Activated CD4-positive, alpha-beta memory T cell treated with anti-CD3 and anti-CD28 coated beads, Interleukin-2, amount 10 ng/mL, durations not matched to agents 7 days and 5 days (primary cell): Measurements from ENCODE around the gene EHD4. TPM values are rescaled to one million over a fixed set of nuclear protein-coding genes. Genes with fewer than 3 reads are reported as not detected.

ENCODE experiments used
- CTCF ChIA-PET: fragments of 350-600 bp; sonication (Branson Sonifier 250); formaldehyde crosslinking; loops from one replicate; lab custom pipeline; 2021; ENCODE audit warnings: antibody characterized with exemption, inconsistent platforms; lab: Charles Lee
- POLR2A ChIA-PET: fragments of 350-600 bp; sonication (Branson Sonifier 250); formaldehyde crosslinking; loops from one replicate; lab custom pipeline; 2021; ENCODE audit warnings: antibody characterized with exemption; lab: Charles Lee
- DNase-seq: peaks from one replicate; pipeline ENCODE4 v3.0.0-alpha.2; 2020
- H3K27ac Mint-ChIP-seq: one replicate; pipeline ENCODE4 v1.8.0; 2021; ENCODE audit warnings: mild to moderate bottlenecking, mixed read lengths
- H3K27me3 Mint-ChIP-seq: one replicate; pipeline ENCODE4 v1.8.0; 2021; ENCODE audit warnings: mixed read lengths
- H3K36me3 Mint-ChIP-seq: one replicate; pipeline ENCODE4 v1.8.0; 2021; ENCODE audit warnings: low read depth, mixed read lengths
- H3K4me1 Mint-ChIP-seq: one replicate; pipeline ENCODE4 v1.8.0; 2021; ENCODE audit warnings: mixed read lengths
- H3K4me3 Mint-ChIP-seq: one replicate; pipeline ENCODE4 v1.8.0; 2021; ENCODE audit warnings: mild to moderate bottlenecking, mixed read lengths
- H3K9me3 Mint-ChIP-seq: one replicate; pipeline ENCODE4 v1.8.0; 2021; ENCODE audit warnings: mixed read lengths
- total RNA-seq, 2 experiments: library from RNA; stranded (reverse); gene quantifications; one replicate each; pipeline ENCODE4 v1.2.3, GENCODE V29; 2021

The EHD4 gene
- total RNA-seq, 2 experiments from 2014 or later: 25.0 to 25.3 TPM

DNA sequence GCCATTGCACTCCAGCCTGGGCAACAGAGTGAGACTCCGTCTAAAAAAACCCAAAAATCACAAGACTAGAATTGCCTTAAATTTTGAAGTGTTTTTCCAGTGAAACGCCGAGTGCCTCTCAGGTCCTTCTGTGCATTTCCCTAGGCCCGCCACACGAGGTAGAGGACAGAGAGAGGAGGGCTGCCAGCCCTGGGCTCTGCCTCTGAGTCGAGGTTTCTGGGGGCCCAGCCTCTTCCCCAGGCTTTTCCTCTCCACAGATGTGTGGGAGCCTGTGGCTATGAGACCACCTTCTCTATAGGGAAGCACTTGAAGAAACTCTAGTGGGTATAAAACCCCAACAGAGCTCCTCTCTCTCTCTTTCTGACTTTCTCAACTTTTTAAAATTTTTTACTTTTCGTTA is 10.9 kb upstream of the EHD4 start:
- POLR2A ChIA-PET: interaction anchor here (0.9 to 3.3 kb wide), 4 partner anchors 11 to 88 kb away, joined by 3 to 10 read pairs (median 4); partner anchors contain the start of gene EHD4
- DNase-seq: no peak
- Mint-ChIP-seq H3K36me3 (no peaks in the 10 kb centered on the region), H3K27me3 (no peaks in the 10 kb centered on the region), H3K4me3 (no peak overlapping the region), H3K27ac (no peak overlapping the region), H3K4me1 (peaks cover 39% of the 10 kb centered on the region), H3K9me3 (no peaks in the 10 kb centered on the region)
- CTCF ChIA-PET: no interaction called here

DNA sequence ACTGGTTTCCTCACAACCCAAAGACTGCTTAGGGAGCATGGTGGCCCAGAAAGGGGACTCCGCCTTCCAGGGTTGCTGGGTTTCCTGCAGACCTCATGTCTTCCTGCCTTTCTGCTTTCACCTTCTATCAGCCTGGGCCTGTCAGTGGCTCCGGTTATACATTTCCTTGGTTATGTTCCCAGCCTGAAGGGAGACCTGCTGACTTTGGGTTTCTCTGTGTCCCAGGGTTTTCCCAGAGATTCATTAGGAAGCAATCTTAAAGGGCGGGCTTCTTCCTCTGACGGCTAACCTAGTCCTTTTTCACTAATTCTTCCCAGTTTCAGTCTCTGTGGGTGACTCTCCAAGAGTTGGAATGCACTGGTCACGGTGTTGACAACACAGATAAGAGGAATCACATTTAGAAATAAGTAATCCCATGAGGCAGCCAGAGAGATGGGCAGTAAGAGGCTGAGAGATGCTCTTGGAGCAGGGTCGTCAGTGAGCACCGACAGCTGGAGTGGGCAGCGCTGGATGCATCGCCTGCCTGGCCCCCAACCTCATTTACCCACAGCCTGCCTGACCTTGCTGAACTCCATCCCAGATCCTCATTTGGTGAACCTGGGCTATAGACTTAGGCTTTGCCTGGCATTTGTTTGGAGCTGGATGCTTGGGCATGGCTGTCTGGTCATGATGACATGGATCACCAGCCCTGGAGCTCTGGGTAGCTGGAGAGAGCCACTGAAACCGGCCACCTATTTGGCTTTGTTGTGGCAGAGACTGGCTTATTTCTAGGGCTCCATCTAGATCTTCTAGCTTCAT is 10.0 kb upstream of the EHD4 start:
- no peaks in the 10 kb centered on the region for H3K9me3 Mint-ChIP-seq
- POLR2A ChIA-PET: interaction anchor here (1.0 to 3.3 kb wide), 2 partner anchors 10 to 11 kb away, joined by 3 to 34 read pairs; partner anchors contain the start of gene EHD4
- no peak for DNase-seq

DNA sequence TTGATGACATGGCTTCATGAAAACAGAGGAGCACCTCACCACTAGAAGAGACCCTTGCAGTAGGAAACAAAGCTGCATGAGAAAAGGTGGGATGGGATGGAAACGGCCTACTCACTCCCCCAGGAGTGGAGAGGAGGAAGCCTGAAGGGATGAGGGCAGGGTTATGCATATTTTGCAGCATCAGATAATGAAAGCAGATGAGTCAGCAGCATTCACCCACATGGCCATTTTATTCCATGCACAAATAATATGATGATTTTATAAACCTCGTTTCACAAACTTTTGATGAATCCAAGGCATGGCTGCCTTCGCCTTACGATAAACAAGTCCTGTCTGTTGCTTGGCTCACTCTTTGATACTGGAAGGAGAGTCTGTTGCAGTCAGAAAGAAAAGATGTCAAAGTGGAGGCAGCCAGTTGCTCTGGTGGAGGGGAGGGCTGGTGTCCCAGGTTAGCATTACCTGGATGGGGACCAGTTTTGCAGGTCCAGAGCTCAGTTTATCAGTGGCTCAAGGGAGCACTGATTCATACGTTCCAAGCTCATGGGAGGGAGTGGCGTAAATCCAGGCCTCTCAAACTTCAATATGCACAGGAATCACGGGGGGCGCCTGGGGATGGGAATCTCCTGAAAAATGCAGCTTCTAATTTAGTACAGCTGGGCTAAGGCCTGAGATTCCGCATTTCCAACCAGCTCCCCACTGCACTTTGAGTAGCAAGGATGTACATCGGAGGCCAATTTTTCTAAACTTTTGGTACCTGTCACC is 9.2 kb upstream of the EHD4 start:
- Mint-ChIP-seq H3K27me3 (peaks cover 6% of the 10 kb centered on the region), H3K4me3 (no peak overlapping the region), H3K27ac (peak overlapping the region; percentile 83), H3K9me3 (no peaks in the 10 kb centered on the region), H3K36me3 (no peaks in the 10 kb centered on the region), H3K4me1 (peaks cover 41% of the 10 kb centered on the region)
- DNase-seq: no peak
- ChIA-PET POLR2A (interaction anchor here (0.8 to 3.3 kb wide), 2 partner anchors 10 to 45 kb away, joined by 4 to 34 read pairs; partner anchors contain the start of gene EHD4), CTCF (interaction anchor here (0.7 to 1.2 kb wide), 3 partner anchors 9 to 208 kb away, joined by 3 read pairs; partner anchors contain the start of gene MAPKBP1)

More for the DNA sequence above, 10.0 kb upstream of the EHD4 start:
- H3K27me3 Mint-ChIP-seq: no peaks in the 10 kb centered on the region
- H3K4me1 Mint-ChIP-seq: peaks cover 41% of the 10 kb centered on the region
- CTCF ChIA-PET: interaction anchor here (1.2 kb wide), 1 partner anchor 208 kb away, joined by 3 read pairs; the partner anchor contains the start of gene MAPKBP1
- H3K27ac Mint-ChIP-seq: no peak overlapping the region
- H3K4me3 Mint-ChIP-seq: no peak overlapping the region
- H3K36me3 Mint-ChIP-seq: no peaks in the 10 kb centered on the region

DNA sequence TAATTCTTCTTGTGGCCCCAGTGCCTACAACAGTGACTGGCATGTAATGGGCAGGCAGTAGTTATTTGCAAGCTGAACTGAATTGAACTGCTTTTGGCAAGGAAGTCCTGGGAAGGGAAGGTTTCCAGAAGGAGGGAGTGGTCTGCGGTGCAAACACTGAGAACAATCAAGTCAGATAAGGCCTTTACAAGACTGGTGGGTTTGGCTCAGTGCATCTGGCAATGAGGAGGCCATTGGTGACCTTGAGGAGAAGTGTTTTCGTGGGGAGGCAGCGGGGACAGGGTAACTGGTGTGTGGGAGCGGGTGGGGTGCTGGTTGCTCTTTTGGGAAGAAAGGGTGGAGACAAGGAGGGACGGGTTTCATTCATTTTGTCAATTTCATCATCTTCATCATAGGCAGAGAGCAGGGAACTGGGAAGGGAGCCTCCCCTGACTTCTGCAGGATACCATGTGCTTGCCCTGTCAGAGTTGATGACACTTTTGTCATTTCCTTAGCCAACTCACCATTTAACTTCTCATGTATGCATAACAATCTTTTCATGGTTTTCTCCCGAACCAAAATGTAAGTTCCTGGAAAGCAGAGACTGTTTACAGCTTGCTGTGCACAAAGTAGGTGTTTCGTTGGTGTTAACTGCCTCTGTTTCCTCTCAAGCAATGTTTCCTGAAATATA is 8.4 kb upstream of the EHD4 start:
- ChIA-PET CTCF (interaction anchor here (0.9 to 1.2 kb wide), 2 partner anchors 18 to 207 kb away, joined by 3 read pairs; partner anchors contain the start of gene MAPKBP1), POLR2A (interaction anchor here (0.8 to 3.3 kb wide), 2 partner anchors 9 to 44 kb away, joined by 4 to 34 read pairs; partner anchors contain the start of gene EHD4)
- Mint-ChIP-seq H3K9me3 (no peaks in the 10 kb centered on the region), H3K4me1 (peaks cover 41% of the 10 kb centered on the region), H3K4me3 (no peak overlapping the region), H3K36me3 (no peaks in the 10 kb centered on the region), H3K27ac (peak overlapping the region; percentile 83), H3K27me3 (peaks cover 7% of the 10 kb centered on the region)
- no peak for DNase-seq

DNA sequence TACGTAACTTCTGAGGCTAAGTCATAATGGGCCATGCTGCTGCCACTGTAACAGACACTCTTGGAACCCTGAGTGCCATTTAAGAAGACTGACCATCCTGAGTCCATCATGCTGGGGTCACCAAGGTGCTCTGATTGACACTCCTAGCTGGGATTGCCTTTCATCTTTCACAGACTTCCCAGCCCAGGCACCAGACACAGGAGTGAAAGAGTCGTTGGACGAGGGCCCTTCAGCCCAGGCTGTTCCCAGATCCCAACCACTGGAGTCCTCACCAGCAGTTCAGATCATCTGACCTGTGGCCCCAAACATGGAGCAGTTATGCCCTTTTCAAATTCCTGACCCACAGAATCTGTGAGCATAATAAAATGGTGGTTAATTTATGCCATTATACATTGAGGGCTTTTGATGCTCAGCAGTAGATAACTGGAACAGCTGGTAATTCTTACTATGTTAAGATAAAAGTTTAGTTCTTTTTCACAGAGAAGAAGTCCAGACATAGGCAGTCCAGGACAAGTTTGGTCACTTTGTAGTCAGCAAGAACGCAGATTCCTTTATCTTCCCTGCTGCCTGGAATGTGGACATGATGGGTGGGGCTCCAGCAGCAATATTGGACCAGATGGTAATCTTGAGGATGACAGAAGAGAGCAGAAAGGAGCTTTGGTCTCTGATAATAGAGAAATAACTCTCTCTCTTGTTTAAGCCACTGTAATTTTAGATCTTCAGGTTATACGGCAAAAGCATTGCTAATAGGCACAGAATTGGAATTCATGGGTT is 7.3 kb upstream of the EHD4 start:
- H3K4me1 Mint-ChIP-seq: peaks cover 41% of the 10 kb centered on the region
- H3K36me3 Mint-ChIP-seq: no peaks in the 10 kb centered on the region
- CTCF ChIA-PET: interaction anchor here (1.7 to 2.1 kb wide), 2 partner anchors 10 to 205 kb away, joined by 3 to 6 read pairs; partner anchors contain the start of gene MAPKBP1
- H3K27me3 Mint-ChIP-seq: peaks cover 12% of the 10 kb centered on the region
- no peak overlapping the region for H3K4me3 Mint-ChIP-seq
- DNase-seq: no peak
- H3K9me3 Mint-ChIP-seq: no peaks in the 10 kb centered on the region
- peak overlapping the region; percentile 9 for H3K27ac Mint-ChIP-seq
- POLR2A ChIA-PET: interaction anchor here (1.4 to 3.3 kb wide), 2 partner anchors 8 to 9 kb away, joined by 3 to 34 read pairs; partner anchors contain the start of gene EHD4

DNA sequence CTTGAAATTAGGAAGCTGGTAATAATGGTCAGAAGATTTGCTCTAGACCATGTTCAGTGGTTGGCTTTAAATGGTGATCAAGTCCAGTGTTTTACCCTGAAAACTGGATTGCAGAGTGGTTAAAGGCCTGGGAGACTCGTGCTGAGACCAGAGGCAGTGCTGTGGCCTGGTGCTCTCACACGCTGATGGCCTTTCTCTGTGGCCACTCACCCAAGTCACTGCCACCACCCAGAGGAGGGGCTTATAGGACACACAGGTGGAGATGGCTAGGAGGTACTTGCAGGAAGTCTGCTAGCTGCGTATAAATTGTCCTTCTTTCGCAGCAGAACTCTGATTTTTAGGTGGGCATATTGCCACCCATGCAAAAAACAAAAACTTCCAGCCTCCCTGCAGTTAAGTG is 6.2 kb upstream of the EHD4 start:
- ChIA-PET CTCF (interaction anchor here (1.7 to 2.1 kb wide), 2 partner anchors 9 to 204 kb away, joined by 3 to 6 read pairs; partner anchors contain the start of gene MAPKBP1), POLR2A (interaction anchor here (1.4 kb wide), 1 partner anchor 10 kb away, joined by 3 read pairs; no protein-coding TSS in a partner anchor)
- Mint-ChIP-seq H3K27me3 (peaks cover 18% of the 10 kb centered on the region), H3K36me3 (no peaks in the 10 kb centered on the region), H3K4me3 (no peak overlapping the region), H3K4me1 (peaks cover 48% of the 10 kb centered on the region), H3K27ac (no peak overlapping the region), H3K9me3 (no peaks in the 10 kb centered on the region)
- no peak for DNase-seq

DNA sequence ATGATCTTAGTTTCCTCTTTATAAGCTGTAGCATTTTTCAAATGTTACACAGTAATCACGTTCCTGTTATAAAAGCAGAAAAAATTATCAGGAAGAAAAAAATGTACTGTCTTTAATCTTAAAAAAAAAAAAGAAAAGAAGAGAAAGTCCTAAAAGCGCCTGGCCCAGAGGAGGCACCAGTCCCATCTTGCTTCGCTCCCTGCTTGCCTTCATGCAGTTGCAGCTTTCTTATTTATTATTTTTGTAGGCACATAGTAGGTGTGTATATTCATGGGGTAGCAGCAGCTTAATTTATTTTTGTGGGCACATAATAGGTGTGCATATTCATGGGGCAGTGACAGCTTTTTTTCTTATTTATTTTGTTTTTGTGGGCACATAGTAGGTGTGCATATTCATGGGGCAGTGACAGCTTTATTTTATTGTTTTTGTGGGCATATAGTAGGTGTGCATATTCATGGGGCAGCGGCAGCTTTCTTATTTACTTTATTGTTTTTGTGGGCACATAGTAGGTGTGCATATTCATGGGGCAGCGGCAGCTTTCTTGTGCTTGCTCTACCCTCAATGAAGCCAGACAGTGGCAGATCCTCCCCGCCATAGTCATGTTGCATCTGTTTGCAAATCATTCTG is 5.5 kb upstream of the EHD4 start:
- no peaks in the 10 kb centered on the region for H3K9me3 Mint-ChIP-seq
- no peak overlapping the region for H3K4me3 Mint-ChIP-seq
- H3K27me3 Mint-ChIP-seq: peaks cover 18% of the 10 kb centered on the region
- DNase-seq: no peak
- POLR2A ChIA-PET: no interaction called here
- peaks cover 55% of the 10 kb centered on the region for H3K4me1 Mint-ChIP-seq
- H3K27ac Mint-ChIP-seq: no peak overlapping the region
- no peaks in the 10 kb centered on the region for H3K36me3 Mint-ChIP-seq
- CTCF ChIA-PET: interaction anchor here (1.3 to 2.1 kb wide), 2 partner anchors 12 to 204 kb away, joined by 5 to 6 read pairs; partner anchors contain the start of gene MAPKBP1

DNA sequence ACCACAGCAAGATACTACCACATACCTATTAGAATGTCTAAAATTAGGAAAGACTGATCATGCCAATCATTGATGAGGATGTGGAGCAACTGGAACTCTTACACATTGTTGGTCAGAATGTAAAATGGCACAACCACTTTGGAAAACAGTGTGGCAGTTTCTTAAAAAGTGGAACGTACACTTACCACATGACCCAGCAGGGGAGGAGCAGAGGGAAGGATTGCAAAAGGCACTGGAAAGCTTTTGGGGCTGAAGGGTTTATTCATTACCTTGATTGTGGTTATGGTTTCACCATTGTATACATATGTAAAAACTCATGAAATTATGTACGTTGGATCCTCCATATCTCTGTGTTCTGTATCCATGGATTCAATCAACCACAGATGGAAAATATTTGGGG is 3.3 kb upstream of the EHD4 start:
- H3K4me1 Mint-ChIP-seq: peaks cover 50% of the 10 kb centered on the region

DNA sequence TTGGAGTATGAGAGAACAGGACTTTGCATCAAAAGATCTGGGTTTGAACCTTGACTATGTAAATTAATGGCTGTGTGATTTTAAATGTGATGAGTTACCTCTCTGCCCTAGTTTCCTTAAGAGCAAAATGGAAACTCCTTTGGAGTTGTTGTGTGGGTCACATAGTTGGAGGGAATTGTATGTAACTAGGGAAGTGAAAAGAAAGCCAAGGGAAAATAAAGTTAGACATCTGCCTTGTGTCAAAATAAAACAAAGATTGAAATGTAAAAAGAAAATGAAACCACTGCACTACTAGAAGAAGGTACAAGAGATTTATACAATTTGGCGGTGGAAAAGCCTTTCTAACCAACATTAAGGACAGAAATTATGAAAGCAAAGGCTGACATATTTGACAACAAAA is 1.7 kb upstream of the EHD4 start:
- DNase-seq: no peak
- Mint-ChIP-seq H3K36me3 (peaks cover 2% of the 10 kb centered on the region), H3K9me3 (no peaks in the 10 kb centered on the region), H3K4me1 (peaks cover 50% of the 10 kb centered on the region), H3K4me3 (no peak overlapping the region), H3K27me3 (peaks cover 18% of the 10 kb centered on the region), H3K27ac (no peak overlapping the region)
- CTCF ChIA-PET: interaction anchor here (3.2 kb wide), 1 partner anchor 201 kb away, joined by 21 read pairs; the partner anchor contains the start of gene MAPKBP1
- POLR2A ChIA-PET: interaction anchor here (4.9 to 7.4 kb wide), 2 partner anchors 6 to 35 kb away, joined by 34 to 186 read pairs; no protein-coding TSS in a partner anchor

More for the DNA sequence above, 3.3 kb upstream of the EHD4 start:
- peaks cover 18% of the 10 kb centered on the region for H3K27me3 Mint-ChIP-seq
- POLR2A ChIA-PET: no interaction called here
- H3K9me3 Mint-ChIP-seq: no peaks in the 10 kb centered on the region
- no peak for DNase-seq
- no peaks in the 10 kb centered on the region for H3K36me3 Mint-ChIP-seq
- CTCF ChIA-PET: interaction anchor here (1.0 kb wide), 1 partner anchor 39 kb away, joined by 3 read pairs; no protein-coding TSS in a partner anchor
- no peak overlapping the region for H3K4me3 Mint-ChIP-seq
- H3K27ac Mint-ChIP-seq: no peak overlapping the region

DNA sequence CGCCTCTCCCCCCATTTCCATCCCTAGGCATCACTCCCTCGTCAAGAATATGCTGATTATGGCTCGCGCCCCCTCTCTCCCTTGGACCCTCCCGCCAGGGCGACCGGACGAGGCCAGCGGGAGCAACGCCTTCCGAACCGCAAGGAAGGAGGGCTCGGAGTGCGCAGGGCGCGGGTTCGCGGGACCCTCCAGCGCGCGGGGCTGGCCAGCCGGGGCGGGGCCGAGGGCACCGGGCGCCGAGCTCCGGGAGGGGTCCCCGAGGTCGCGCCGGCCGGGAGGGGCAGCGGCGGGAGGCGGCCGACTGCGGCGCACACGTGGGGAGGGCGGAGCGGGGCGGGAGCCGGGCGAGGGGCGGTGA is 483 bp downstream of the EHD4 start:
- H3K36me3 Mint-ChIP-seq: peaks cover 14% of the 10 kb centered on the region
- peaks cover 58% of the 10 kb centered on the region for H3K4me1 Mint-ChIP-seq
- H3K9me3 Mint-ChIP-seq: no peaks in the 10 kb centered on the region
- H3K27ac Mint-ChIP-seq: peak overlapping the region; percentile 90
- H3K27me3 Mint-ChIP-seq: peaks cover 15% of the 10 kb centered on the region
- ChIA-PET CTCF (interaction anchor here (1.2 to 4.7 kb wide), 6 partner anchors 30 to 276 kb away, joined by 3 to 48 read pairs (median 10); partner anchors contain the start of gene MAPKBP1), POLR2A (interaction anchor here (0.7 to 7.4 kb wide), 10 partner anchors 9 to 1228 kb away, joined by 3 to 186 read pairs (median 4); partner anchors contain the start of genes MAPKBP1 and RPAP1)
- no peak for DNase-seq
- peak overlapping the region; percentile 82 for H3K4me3 Mint-ChIP-seq
